ENCODE measurements around the gene ZNF697.
A peak's percentile ranks its signal among the peaks of the same experiment; 100 is the strongest.
"Not testable (repeated sequence)": the region's sequence is repeated elsewhere in the genome, so short reads cannot be mapped to it uniquely, and the experiment has no call there.

The ZNF697 gene

DNA sequence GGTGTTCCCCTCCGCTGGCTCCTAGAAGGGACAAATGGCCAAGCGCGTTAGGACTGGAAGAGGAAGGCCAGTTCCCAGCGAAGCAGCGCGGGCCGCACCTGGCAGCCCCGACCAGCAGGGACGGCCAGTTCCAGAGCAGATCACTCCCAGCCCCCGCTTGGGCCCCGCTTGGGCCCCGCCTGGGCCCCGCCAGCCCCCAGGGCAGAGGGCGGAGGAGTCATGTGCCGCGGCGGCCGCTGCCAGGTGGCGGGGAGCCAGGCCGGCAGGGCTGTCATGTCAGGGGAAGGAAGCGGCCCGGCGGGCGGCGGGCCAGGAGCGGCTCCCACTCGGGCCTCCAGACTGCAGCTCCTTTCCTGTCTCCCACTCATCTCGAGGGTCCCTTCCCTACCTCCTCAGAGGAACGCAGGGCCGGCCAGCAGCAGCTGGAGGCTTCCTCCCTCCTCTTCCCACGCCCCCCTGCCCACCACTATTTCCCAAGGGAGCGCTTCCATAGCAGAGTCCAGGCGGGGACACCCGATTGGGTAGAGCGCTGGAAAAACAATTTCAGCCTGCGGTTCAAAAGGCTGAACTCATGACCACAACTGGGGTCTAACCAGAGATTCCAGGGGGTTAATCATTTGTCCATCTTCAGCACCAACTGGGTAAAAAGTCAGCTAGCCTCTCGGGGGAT, 16.5 kb downstream of the ZNF697 start:
- no peak for DNase-seq (ENCODE audit: low read depth)

DNA sequence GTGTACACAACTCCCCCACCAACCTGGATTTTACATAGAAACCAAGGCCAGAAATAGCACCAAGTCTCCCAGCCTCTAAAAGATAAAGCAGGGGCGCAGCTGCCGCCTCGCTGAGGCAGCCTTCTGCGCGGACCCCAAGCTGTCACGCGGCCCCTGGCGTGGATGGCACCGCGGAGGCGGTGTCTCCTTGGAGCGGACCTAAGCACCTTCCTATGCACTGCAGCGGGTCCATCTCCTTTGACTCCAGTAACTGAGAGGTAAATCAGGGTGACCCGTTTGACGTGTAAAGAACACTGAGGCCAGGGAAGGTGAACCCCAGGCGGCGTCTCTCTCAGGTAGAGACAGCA, 17.0 kb downstream of the ZNF697 start:
- no peak for DNase-seq (ENCODE audit: low read depth)

DNA sequence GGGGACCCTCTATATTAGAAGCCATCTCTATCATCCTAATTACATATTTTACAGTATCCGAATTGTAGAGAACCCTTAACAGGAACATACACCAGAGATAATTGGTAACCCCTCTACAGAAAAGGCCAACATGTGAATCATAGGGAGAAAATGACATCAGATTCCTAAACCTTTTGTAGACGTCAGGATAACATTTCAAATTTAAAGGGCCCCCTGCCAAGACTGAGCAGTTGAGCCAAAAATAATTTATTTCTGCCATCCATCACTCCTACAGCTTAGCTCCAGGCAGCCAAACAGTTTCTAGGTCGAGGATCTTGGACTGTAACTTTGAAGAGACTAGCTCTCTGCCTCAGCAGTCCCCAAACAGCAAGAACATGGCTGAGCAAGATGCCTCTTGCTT, 21.2 kb downstream of the ZNF697 start:
- DNase-seq (ENCODE audit: low read depth) = no peak

DNA sequence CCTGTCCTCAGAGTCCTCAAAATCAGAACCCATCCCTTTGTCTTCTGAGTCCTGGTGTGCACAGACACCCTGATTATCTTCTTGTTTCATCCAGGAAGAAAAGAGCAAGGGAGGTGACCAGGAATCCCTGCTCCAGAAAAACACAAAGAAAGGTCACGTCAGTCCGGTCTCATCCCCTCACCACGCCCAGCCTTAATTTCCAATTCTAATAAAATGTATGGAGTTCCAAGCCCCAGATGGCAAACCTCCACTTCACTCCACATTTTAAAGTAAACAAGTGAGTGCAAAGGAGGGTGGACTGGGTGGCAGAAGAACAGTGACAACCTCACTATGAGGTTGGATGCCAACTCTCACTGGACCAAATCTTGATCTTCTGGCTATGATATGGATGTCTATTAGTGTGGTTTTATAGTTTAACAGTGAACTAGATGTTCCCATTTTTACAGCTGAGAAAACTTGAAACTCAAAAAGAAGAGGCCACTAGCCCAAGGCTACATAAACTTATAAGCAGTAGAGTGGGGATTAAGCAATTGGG, 22.0 kb downstream of the ZNF697 start:
- DNase-seq (ENCODE audit: low read depth) = no peak

DNA sequence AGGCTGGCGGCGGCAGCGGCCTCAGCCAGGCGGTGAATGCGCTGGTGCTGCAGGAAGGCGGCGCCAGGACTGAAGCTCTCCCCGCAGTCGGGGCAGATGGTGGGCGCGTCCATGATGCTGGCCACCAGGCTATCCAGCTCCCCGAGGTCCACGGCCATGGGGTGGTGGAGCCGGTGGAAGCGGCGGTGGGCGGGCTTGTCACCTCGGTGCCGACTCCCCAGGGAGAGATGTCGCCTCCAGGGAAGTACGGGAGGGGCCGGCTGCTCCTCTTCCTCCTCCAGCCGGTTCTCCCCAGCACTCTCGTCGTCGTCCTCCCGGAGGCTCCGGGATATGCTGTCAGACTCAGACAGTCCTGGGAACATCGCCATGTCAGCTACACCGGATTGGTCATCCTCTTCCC, 24.4 kb downstream of the ZNF697 start:
- no peak for DNase-seq (ENCODE audit: low read depth)

DNA sequence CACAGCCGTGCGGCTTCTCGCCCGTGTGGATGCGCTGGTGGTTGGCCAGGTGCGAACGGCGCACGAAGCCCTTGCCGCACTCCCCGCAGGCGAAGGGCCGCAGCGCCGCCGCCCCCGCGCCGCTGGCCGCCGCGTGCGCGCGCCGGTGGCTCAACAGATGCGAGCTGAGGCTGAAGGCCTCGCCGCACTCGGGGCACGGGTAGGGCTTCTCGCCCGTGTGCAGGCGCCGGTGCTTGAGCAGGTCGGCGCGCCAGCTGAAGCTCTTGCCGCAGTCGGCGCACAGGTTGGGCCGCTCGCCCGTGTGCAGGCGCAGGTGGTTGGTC, 24.9 kb downstream of the ZNF697 start:
- DNase-seq (ENCODE audit: low read depth) = no peak

DNA sequence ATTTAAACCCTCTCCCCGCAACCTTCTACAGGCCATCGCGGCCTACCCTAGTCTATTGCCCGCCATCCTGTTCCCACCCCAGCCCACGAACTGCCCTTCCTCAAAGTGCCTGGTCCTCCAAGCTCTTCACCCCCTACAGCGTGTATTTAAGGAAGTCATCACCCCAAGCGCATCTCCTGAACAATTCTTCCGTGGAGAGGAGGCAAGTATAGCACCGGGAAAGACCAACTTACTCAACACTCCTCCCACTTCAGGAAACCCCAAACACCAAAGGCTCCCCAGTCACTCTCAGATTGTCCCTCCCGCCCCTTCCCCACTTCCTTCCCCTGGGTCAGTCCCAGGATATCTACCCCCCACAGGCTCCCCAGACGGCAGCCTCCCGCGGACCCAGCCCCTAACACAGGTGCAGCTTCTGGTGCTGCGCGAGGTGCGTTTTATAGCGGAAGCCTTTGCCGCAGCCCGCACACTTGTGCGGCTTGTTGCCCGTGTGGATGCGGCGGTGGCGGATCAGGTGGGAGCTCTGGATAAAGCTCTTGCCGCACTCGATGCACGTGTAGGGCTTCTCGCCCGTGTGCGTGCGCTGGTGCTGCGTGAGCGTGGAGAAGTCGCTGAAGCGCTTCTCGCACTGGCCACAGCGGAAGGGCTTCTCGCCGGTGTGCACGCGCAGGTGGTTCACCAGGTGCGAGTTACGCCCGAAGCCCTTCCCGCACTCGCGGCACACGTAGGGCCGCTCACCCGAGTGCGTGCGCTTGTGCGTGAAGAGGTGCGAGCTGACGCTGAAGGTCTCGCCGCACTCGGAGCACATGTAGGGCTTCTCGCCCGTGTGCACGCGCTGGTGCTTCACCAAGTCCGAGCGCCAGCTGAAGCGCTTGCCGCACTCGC, 25.5 kb downstream of the ZNF697 start:
- no peak for DNase-seq (ENCODE audit: low read depth)

DNA sequence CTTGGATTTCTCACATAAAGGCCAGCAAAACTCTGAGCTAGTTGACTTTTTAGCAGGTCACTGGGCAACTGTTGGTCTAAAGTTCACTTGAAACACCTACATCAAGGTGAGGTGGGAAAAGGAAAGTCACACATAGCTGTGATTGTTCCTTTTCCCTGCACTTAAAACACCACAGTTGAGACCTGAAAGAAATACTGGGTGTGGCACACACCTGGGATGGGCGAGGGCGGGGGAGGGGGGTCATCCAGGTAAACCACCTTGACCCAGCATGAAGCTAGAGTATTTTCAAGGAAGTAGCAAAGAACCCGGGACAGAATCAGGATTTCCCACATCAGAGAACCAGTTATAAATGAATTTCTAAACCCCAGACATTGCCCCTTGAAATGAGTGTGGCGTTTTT, 26.4 kb downstream of the ZNF697 start:
- no peak for DNase-seq (ENCODE audit: low read depth)

DNA sequence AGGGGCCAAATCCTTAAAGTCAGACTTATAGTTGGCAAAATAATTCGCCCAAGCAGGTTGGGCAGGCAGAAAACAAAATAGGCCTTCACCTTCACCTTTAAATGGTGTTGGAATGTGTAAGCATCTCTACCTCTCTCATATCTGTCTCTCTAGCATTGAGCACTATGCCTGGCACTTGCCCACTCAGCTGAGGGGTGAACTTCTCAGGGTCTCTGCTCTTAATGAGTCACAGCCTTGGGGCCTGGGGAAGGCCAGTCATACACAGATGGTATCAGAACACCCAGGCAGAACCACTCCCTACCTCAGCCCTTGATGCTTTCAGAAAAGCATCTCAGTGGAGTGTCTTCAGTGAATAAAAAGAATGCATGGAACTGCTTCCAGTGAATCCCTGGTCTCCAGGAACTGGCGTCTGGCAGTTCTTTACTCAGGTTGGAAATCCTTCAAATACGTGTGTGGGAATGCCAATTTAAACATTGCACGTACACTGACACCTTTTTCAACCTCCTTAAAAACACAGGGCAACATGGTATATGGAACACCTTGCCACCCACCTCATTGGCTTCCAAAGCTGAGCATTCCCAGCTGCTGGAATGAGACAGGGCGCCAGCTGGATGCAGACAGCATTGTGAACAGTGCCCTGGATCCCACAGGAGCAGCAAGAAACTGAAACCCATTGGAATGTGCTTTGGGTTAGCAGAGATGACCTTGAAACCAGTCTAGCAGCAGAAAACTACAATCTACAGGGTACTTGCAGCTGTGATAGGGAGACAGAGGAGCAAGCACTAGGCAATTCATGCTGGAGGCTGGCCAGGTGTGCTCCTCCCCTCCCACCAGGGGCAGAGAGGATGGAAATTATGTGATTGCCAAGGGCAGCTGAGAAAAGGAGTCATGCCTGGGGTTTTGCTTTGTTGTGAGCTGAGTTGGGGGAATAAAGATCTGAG, 30.0 kb downstream of the ZNF697 start:
- DNase-seq (ENCODE audit: low read depth) = no peak

DNA sequence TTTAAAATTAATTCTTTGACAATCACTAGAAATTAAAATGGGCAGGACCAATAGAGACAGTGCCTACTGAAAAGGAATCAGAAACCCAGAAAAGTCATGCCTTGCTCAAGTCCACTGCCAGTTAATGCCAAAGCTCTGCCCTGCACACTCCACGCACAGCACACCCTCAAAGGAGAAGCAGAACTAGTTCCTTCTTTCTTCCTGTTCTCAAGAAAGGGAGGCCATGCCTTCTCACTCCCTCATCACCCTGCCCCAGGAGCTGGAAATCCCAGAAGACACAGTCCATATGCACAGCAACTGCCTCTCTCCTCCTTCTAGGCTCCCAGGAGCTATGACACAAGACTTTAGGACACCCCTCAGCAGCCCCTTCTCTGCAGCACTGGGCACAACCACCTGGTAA, 31.3 kb downstream of the ZNF697 start:
- DNase-seq (ENCODE audit: low read depth) = not testable (repeated sequence)

DNA sequence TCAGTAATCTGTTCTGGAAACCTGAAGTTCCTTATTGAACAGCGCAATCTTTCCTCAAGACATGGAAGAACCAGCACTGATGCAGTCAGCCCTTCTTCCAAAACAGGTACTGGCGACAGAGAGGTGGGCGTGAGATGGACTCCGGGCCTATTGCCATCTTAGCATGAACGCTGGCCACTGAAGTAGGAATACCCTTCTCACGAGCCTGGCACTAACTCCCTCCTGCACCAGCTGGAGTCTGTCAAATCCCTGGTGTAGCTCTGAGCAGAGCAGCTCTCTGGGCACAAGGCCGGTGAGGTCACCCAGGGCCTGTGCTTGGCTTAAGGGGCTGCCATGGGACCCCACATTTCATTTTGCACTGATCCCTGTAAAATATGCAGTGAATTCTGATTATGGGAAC, 33.0 kb downstream of the ZNF697 start:
- not testable (repeated sequence) for DNase-seq (ENCODE audit: low read depth)

DNA sequence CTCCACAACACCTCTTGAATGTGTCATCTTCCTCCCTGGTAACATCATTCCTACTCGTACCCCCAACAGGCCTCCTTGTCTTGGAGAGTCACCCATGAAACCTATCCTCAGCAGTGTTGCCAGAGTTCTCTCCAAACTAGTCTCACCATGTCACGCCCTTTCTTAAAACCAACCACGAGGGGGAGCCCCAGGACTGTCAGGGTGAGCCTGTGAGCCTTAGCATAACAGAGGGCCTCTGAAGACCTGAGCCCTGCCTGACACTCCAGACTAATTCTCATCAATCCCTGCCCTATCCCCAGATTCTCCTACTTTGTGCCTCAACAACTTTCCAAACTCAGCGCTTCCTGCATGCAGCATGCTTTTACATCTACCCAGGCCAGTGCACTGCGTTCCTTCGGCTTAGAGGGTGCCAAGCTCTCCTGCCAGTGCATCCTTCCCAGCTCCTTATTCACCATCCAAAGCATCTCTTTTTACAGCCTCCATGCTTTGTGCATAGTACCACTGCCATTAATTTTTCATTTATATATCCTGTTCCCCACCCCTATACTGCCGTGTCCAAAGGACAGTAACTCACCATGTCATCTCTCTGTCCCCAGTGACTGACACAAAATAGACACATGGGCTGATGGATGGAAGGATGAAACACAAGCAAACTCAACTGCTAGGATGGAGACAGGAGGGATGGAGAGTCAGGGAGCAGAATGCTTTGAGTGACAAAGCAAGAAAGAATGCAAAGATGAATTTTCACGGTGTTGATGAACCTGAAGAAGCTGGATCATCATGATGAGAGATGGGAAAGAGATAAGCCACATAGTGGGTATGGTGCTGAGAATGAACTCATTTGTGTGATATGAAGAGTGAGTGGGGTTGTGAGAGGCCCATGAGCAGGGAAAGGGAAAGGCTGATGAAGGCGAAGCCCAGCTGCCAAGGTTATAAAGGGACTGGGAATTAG, 34.0 kb downstream of the ZNF697 start:
- peak; percentile 64 for DNase-seq (ENCODE audit: low read depth)

DNA sequence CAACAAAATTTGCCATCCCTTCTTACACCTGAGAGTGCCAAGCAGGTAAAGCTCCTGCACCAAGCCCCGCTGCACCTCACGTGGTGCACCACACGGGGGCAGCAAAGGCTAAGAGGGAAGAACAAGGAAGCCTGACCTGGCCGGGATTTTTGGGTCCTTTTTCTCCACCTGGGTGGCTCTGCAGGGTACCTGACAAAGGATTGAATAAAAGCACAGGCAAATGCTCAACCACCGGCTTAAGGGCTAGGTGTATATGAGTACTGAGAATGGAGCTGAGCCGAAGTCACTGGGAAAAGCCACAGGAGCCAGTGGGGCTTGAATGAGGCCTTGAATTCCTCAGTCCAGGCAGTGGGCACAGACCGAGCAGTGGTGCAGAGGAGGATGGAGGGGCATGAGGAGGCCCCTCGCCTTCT, 36.4 kb downstream of the ZNF697 start:
- DNase-seq (ENCODE audit: low read depth) = no peak

DNA sequence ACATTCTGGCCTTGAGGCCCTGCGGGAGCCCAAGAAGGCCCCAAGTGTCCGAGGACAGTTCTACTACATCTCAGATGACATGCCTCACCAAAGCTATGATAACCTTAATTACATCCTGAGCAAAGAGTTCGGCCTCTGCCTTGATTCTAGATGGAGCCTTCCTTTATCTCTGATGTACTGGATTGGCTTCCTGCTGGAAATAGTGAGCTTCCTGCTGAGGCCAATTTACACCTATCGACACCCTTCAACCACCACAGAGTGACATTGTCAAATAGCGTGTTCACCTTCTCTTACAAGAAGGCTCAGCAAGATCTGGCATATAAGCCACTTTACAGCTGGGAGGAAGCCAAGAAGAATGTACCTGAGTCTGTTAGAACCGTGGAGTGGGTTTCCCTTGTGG, 39.2 kb downstream of the ZNF697 start:
- not testable (repeated sequence) for DNase-seq (ENCODE audit: low read depth)

DNA sequence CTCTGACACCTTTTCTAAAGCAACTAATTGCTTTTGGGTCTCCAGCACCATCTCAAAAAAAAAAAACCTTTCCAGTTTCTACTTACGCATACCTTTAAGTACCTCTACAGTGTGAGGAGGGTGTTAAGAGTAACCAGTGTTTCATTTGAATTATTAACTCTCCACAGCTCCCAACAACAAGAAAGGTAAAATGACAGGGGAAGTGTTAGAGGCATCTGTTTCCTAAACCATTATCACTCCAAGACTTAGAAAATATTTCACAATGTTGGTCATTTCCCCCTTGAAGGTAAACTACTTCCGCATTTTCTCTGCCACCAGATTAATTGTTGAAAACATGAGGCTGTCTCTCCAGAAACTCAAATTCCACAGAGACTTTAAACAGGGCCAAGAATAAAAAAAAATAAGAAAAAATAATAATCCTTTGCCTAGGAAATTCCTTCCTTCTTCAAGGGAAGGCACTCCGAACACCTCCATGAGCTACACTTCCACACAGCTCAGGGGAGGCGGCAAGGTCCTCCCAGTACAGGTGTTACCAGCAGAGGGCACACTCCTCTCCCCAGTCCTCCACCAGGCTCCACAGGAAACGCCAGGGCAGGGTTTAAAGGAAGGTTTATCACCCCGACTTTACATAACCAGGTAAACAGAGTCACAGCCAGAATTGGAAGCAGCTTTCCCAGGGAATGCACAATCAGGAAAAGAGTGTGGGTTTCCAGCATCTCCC, 40.8 kb downstream of the ZNF697 start:
- not testable (repeated sequence) for DNase-seq (ENCODE audit: low read depth)

DNA sequence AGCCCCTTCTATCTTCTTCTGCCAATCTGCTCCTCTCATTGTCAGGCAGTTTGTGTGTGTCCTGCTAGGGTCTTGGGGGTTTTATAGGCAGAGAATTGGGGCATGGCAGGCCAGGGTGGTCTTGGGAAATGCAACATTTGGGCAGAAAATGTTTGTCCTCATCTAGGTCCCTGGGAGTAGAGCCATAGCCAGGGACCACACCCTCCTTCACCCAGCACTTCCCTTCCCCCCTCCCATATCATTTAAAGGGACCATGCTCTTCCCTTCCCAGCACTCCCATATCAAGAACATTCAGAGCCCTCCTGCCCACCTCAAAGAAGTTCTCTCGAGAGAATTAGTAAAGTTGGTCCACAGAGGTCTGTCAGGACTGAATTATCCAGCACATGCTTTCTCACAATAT, 41.7 kb downstream of the ZNF697 start:
- DNase-seq (ENCODE audit: low read depth) = no peak

DNA sequence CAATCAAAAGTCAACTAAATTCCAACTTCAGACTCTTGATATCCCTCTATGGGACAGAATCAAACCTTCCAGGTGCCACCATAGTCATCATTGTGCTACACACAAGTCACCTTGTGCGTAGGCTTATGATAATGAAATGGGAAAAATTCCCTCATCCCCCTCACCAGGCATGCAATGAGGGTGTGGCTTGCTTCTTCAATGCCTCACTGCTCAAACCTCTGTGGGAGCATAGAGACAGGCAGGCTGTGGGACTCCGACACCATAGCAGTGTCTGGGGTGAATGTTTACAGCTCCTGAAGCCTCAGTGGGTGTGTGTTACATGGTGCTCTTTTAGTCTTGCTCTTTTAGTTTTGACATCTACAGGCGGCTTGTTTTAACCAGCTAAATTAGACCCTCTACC, 42.4 kb downstream of the ZNF697 start:
- DNase-seq (ENCODE audit: low read depth) = no peak

DNA sequence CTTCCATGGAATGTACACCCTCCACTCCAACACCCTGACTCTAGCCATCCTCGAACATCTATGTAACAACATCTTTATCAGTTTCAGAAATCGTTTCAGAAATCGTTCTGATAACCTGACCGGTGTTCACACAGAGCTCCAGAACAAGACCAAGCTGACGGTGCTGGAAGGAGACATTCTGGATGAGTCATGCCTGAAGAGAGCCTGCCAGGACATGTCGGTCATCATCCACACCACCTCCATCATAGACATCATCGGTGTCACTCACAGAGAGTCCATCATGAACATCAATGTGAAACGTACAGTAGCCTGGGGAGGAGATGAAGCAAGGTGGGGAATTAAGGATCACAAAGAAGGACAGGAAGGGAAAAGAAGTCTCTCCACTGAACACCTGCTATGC, 43.0 kb downstream of the ZNF697 start:
- not testable (repeated sequence) for DNase-seq (ENCODE audit: low read depth)

DNA sequence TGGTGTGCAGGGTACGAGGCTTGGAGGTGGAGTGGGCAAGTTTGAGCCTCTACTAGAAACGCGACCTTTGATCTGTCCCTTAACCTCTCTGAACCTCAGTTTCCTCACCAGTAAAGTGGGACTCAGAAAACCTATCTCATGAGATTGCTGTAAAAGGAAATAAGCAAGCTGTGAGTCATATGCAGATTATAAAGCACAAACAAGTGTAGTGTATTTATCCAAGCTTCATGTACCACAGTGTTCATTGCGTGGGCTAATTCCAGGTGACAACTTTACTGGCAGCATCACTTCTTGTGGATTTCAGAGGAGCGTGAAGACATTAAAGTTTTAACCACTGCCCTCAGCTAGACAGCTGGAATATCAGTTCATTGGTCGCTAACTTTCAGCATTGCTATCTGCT, 44.4 kb downstream of the ZNF697 start:
- DNase-seq (ENCODE audit: low read depth) = no peak

DNA sequence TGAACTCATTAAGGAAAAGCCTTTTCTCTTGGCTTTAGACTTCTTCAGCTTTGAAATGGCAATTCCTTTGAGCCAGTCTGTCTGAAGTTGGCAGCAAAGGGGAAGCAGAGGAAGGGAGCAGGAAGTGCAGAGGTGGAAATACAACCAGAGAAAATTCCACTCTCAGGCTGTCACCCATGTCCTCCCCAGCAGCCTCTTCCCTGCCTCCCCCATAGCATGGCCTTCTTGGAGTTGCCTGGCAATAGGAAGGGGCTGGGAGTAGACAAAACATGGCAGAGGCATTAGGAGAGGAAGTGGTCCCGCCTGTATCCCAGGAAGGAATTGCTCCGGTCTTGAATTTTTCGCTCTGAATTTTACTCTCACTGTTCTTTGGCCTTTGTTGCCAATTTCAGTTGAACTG, 44.8 kb downstream of the ZNF697 start:
- DNase-seq (ENCODE audit: low read depth) = not testable (repeated sequence)

DNA sequence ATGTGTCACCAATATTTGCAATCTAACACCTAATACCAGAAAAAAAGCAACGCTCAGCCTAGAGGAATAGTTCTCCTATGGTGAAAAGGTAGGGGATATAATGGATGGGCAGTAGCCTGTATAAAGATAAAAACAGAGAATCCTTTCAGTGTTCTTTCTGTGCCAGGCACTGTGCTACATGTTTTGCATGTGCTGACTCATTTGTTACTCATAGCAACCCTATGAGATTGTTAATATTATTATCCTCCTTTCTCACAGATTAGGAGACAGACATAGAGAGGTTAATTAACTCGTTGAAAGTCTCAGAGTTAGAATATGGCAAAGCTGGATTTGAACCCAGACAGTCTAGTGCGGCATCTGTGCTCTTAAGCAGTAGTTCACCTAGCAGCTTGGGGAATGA, 45.3 kb downstream of the ZNF697 start:
- not testable (repeated sequence) for DNase-seq (ENCODE audit: low read depth)

Data from HS-27A (cell line).